Stromal cell of bone marrow (primary cell): ENCODE results near the gene GPR37L1.
"Not testable (repeated sequence)": the region's sequence is repeated elsewhere in the genome, so short reads cannot be mapped to it uniquely, and the experiment has no call there.

ENCODE experiments used
- DNase-seq: peaks from one replicate; pipeline ENCODE4 v3.0.0-alpha.2; 2012; ENCODE audit warnings: low read depth

GPR37L1 gene

DNA sequence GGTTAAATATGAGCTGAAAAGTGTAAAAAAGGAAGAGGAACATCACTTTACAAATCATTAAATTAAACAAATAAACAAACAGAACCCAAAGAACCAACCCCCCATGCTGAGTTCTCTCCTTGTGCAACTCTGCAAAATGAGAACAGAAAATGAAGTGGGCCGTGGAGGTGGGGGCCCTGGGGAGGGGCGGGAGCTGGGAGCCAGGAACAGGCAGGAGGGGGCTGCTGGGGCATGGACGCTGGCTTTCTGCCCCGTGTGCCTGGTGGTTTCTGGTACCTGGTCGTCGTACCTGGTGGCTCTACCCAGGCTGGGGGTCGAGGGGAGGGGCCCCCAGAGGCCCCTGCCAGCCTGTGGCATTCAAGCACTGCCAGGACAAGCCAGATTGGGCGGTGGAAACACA lies 10.8 kb downstream of the GPR37L1 start:
- no peak for DNase-seq

GRCh38 chr1:202133989-202134388 lies 11.3 kb downstream of the GPR37L1 start:
- DNase-seq, result no peak

DNA sequence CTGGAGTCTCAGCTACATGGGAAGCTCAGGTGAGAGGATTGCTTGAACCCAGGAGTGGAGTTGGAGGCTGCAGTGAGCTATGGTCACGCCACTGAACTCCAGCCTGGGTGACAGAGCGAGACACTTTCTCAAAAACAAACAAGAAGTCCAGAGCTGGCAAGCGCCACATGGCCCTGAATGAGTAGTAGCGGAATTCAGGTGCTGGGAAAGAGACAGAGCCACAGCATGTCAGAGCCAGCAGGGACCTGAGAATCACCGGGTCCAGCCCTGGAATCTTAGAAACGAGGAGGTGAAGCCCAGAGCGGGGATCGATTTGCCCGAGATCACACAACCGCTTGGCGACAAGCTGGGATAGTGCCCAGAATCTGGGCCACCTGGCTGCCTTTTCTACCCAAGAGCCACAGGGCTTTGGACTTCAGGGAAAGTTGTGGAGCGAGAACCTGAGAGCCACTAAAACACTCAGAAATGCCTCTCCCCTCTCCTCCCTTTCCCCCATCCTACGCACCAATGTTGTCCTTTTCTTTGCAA lies 12.0 kb downstream of the GPR37L1 start:
- no peak for DNase-seq

DNA sequence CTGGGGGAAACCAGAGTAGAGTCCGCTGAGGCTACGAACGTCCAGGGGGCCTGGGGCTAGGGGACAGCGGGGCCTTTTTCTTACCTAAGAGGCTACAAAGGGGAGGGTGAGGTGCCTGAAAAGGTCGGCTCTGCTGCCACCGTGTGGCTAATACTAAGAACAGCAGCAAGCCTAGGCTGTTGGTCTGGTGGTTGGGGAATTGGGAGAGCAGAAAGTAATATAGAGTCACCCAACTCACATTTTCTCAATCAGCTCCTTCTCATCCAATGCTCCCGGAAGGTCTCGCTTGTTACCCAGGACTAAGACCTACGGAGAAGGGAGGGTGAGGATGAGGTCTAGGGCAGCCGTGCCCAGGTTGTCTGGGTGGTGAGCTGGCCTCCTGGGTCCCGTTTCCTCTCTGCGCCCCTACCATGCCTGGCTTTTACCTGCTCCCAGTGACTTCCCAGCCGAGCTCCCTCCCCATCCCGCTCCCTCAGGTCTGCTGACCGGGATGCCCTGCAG lies 12.6 kb downstream of the GPR37L1 start:
- no peak for DNase-seq

- no peak for DNase-seq
These were observed 18.1 kb downstream of the GPR37L1 start for GRCh38 chr1:202140833-202141232.

GRCh38 chr1:202141468-202141867 lies 18.8 kb downstream of the GPR37L1 start:
- DNase-seq, result not testable (repeated sequence)

- no peak for DNase-seq
These were observed 20.5 kb downstream of the GPR37L1 start for GRCh38 chr1:202143011-202143767.

- DNase-seq, result no peak
These were observed 21.2 kb downstream of the GPR37L1 start for GRCh38 chr1:202143768-202144401.

GRCh38 chr1:202144402-202145067 lies 21.8 kb downstream of the GPR37L1 start, which contains the start of gene ARL8A:
ARL8A (minus strand) TSS chr1:202144737; CDS start chr1:202144572, 165 bp downstream.
- DNase-seq, result no peak

GRCh38 chr1:202145068-202145743 lies 22.5 kb downstream of the GPR37L1 start:
- DNase-seq, result no peak

DNA sequence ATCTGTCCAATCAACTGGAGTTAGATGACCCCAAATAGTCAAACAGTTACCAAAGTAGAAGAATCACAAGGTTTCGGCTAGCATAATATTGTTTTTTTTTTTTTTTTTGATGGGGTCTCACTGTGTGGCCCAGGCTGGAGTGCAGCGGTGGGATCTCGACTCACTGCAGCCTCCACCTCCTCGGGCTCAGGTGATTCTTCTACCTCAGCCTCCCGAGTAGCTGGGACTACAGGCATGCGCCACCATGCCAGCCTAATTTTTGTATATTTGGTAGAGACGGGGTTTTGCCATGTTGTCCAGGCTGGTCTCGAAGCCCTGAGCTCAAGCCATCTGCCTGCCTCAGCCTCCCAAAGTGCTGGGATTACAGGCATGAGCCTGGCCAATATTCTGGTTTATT lies 23.0 kb downstream of the GPR37L1 start:
- DNase-seq, result not testable (repeated sequence)

DNA sequence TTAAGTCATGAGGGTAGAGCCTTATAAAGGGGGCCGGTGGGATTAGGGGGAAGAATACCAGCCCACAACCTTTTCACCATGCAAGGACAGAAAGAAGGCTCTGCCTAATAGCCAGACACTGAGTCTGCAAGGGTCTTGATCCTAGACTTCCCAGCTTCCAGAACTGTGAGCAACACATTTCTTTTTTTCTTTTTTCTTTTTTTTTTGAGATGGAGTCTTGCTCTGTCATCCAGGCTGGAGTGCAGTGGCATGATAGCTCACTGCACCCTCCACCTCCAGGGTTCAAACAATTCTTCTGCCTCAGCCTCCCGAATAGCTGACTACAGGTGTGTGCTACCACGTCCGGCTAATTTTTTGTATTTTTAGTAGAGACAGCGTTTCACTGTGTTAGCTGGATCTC lies 23.6 kb downstream of the GPR37L1 start:
- DNase-seq, result no peak

DNA sequence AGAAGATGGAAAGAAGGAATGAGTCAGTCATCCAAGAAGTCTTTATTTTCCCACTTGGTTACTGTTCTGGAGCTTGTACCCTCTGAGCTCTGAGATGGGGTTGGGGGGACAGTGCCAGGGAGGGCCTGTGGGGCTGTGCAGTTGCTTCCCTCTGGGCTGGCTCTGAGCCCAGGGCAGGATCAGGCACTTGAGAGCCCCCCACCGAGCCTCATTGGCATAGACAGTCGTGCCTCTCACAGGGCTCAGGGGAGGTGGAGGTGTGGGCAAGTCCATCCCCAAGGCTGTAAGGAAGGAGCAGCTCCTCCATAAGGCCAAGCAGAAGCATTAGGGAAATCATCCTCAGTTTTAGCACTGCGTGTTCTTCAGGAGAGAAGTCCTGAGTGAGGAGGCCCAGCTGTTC lies 24.3 kb downstream of the GPR37L1 start:
- DNase-seq, result no peak

- no peak for DNase-seq
These were observed 25.7 kb downstream of the GPR37L1 start for GRCh38 chr1:202148391-202148790.

DNA sequence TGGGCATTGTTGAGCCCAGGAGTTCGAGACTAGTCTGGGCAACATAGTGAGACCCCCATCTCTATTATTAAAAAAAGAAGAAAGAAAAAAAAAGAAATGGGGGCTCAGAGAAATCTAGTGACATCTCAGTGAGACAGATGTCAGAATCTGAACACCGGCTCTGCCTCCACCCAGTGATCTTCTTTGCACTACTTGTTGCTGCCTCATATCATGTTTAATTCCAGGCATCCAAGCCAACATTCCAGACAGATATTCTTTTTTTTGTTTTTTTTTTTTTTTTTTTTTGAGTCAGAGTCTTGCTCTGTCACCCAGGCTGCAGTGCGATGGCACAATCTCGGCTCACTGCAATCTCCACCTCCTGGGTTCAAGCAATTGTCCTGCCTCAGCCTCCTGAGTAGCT lies 26.8 kb downstream of the GPR37L1 start:
- no peak for DNase-seq

- DNase-seq, result no peak
These were observed 27.5 kb downstream of the GPR37L1 start for GRCh38 chr1:202150187-202150586.

- no peak for DNase-seq
These were observed 27.9 kb downstream of the GPR37L1 start for GRCh38 chr1:202150602-202151001.

- DNase-seq, result no peak
These were observed 28.3 kb downstream of the GPR37L1 start for GRCh38 chr1:202151045-202151444.

DNA sequence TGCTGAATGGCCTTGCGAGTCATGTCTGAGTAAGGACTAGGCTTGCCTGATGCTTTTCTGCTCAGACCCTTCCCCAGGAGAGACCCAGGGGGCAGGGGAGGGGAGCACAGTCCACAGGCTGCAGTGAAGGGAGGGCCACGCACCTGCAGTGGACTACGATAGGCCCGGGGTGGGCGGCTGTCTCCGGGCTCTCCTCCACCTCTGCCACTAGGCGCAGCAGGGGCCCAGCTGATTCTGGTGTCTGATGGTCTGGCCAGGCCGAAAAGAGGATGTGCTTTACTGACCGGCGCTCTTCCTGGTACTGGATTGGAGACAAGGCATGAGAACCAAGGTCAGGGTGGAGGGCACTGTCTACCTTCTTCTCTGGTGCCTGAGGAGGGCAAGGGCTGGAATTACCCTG lies 29.7 kb downstream of the GPR37L1 start:
- no peak for DNase-seq

DNA sequence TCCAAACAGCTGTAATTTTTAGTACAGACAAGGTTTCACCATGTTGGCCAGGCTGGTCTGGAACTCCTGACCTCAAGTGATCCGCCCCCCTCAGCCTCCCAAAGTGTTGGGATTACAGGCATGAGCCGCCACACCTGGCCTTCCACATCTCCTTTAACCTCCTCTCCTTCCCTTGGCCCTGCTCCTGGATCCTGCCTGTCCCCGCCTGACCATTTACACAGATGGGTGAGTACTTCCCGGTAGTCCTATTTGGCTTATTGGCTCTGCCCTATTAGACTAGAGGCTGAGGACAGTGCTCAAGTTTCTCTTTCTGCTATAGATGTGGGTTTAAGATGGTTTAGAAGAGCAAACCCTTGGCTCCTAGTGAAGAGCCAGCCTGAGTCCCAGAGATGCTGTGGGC lies 30.6 kb downstream of the GPR37L1 start:
- no peak for DNase-seq

- DNase-seq, result no peak
These were observed 31.5 kb downstream of the GPR37L1 start for GRCh38 chr1:202154148-202154765.
